Kidney (tissue), 14 donors: ENCODE data around the gene DNM2. TPM values are rescaled to one million over a fixed set of nuclear protein-coding genes. Genes with fewer than 3 reads are reported as not detected.

Source experiments
- DNase-seq, 5 donors: peaks; one replicate each; pipeline ENCODE4 v3.0.0-alpha.2; 2013 to 2020
- FAIRE-seq: peaks from 2 replicates; lab custom pipeline; 2012; peaks lifted over from hg19 to GRCh38; lab: Jason Lieb, UNC
- H3K27ac ChIP-seq, 2 donors: one replicate each; pipeline ENCODE4 v1.7.0; 2013; ENCODE audit warnings: low read depth in 2 of 2, low read length in 2 of 2, inconsistent platforms in 1 of 2
- H3K27me3 ChIP-seq: one replicate; pipeline ENCODE4 v1.7.1; 2013; ENCODE audit warnings: low read length, inconsistent platforms; ENCODE audit not compliant: control insufficient read depth, insufficient read depth
- H3K36me3 ChIP-seq, 3 donors: one replicate each; pipeline versions ENCODE4 v1.7.0 to v1.7.1; 2013; ENCODE audit warnings: low read length in 3 of 3, control low read depth in 1 of 3, inconsistent platforms in 1 of 3; ENCODE audit not compliant: insufficient read depth in 3 of 3, control insufficient read depth in 2 of 3
- H3K4me1 ChIP-seq, 3 donors: one replicate each; pipeline versions ENCODE4 v1.7.0 to v1.7.1; 2013; ENCODE audit warnings: low read length in 3 of 3, inconsistent platforms in 1 of 3, low read depth in 1 of 3; ENCODE audit not compliant: control insufficient read depth in 2 of 3, insufficient read depth in 2 of 3
- H3K4me3 ChIP-seq, 3 donors: one replicate each; pipeline versions ENCODE4 v1.7.0 to v1.8.1; 2013; ENCODE audit warnings: low read length in 3 of 3, control low read depth in 1 of 3, inconsistent platforms in 1 of 3
- H3K9ac ChIP-seq, 3 donors: one replicate each; pipeline versions ENCODE4 v1.7.0 to v1.7.1; 2013; ENCODE audit warnings: low read length in 3 of 3, control low read depth in 1 of 3, inconsistent platforms in 1 of 3
- H3K9me3 ChIP-seq, 3 donors: one replicate each; pipeline versions ENCODE4 v1.7.0 to v1.7.1; 2013; ENCODE audit warnings: low read length in 3 of 3, control low read depth in 1 of 3, inconsistent platforms in 1 of 3; ENCODE audit not compliant: control insufficient read depth in 2 of 3, insufficient read depth in 1 of 3
- intact Hi-C: fragments of 100-400 bp; cut with DNase I; formaldehyde crosslinking; loops from one replicate; pipeline ENCODE4 v1.11.1; 2022
- polyA plus RNA-seq: library from polyadenylated mRNA; stranded (reverse); fragments of 350-450 nt; fragmentation: Illumina TruSeq; extraction: RNeasy Lipid Tissue Mini Kit (QIAGEN cat#74804); gene quantifications from one replicate; pipeline ENCODE4 v1.2.3, GENCODE V29; 2014; ENCODE audit warnings: low read depth, low replicate concordance; ENCODE audit not compliant: insufficient read depth
- total RNA-seq: library from RNA; stranded (reverse); fragmentation: NEBNext Ultra II Directional; extraction: Animal tissue kit (Norgen Biotek cat#: 25700); gene quantifications from one replicate; pipeline ENCODE4 v1.2.1, GENCODE V29; 2021
- TF ChIP-seq, protein P1 (sequence below): IDR thresholded peaks from 3 replicates; pipeline ENCODE4 v1.5.1; 2012; ENCODE audit warnings: mild to moderate bottlenecking, moderate library complexity, borderline replicate concordance; ENCODE audit not compliant: insufficient read depth; ENCODE audit errors: extremely low read depth
- donor health status: control.
- donor health status: control.
- donor health status: control.
- donor health status: control.
- donor health status: control.
- donor health status: DM: yes; HTN: yes; CAD: no.
- donor health status: Normal renal cell carcinoma (clear cell type).

The DNM2 gene
- total and polyA plus RNA-seq, 2 donors from 2014 or later, result 79.0 to 226 TPM

DNA sequence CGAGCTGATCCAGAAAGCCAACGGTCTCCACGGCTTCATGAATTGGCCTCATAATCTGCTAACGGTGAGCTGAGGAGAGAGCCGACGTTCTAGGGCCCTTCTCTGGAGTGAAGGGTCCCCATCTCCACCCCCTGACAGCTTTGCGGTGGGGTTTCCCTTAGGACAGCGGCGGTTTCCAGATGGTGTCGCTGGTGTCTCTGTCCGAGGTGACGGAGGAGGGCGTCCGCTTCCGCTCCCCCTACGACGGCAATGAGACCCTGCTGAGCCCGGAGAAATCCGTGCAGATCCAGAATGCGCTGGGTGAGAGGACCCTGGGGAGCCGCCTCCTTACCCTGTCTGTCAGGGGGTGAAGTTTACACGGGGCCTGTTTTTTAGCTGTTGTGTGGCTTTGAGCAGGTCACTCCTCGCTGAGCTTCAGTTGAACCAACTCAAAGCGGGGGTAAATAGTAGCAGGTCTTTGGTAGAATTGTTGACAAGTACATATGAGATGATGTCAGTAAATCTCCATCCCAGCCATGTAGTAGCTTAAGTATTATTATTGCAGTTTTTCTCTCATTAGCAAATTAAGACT, 15.8 kb upstream of the DNM2 start:
- no peaks in the 10 kb centered on the region for H3K36me3 ChIP-seq
- TF ChIP-seq, protein P1, sequence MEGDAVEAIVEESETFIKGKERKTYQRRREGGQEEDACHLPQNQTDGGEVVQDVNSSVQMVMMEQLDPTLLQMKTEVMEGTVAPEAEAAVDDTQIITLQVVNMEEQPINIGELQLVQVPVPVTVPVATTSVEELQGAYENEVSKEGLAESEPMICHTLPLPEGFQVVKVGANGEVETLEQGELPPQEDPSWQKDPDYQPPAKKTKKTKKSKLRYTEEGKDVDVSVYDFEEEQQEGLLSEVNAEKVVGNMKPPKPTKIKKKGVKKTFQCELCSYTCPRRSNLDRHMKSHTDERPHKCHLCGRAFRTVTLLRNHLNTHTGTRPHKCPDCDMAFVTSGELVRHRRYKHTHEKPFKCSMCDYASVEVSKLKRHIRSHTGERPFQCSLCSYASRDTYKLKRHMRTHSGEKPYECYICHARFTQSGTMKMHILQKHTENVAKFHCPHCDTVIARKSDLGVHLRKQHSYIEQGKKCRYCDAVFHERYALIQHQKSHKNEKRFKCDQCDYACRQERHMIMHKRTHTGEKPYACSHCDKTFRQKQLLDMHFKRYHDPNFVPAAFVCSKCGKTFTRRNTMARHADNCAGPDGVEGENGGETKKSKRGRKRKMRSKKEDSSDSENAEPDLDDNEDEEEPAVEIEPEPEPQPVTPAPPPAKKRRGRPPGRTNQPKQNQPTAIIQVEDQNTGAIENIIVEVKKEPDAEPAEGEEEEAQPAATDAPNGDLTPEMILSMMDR, result no peak
- H3K4me1 ChIP-seq, result peaks cover 0 to 8% (median 0%) of the 10 kb centered on the region in 3 donors
- no peaks in the 10 kb centered on the region for H3K9me3 ChIP-seq
- FAIRE-seq, result no peak
- intact Hi-C loops, result no loop called here
- H3K9ac ChIP-seq, result peak overlapping the region; percentile 45 to 69 (median 65)
- peak in 4 of 5 donors; percentile 46 to 69 (median 62) for DNase-seq
- no peaks in the 10 kb centered on the region for H3K27me3 ChIP-seq
- peak overlapping the region in 1 of 2 donors; percentile 11 for H3K27ac ChIP-seq
- H3K4me3 ChIP-seq, result peak overlapping the region; percentile 80 to 92 (median 87)

DNA sequence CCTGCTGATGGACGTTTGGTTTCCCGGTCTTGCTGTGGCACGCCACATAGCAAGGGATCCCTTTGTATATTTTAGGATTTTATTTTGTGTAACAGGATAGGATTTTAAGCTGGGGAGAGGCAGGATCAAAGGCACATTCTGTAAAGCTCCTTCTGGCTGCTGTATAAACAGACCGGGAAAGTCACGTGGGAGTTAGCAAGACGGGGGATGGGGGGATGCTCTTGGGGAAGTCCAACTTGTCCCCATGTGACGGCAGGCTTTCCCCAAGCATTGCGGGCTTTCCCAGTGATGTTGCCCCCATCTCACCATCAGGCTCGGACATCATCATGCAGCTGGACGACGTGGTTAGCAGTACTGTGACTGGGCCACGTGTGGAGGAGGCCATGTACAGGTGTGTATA, 10.9 kb upstream of the DNM2 start:
- H3K9ac ChIP-seq, result no peak overlapping the region
- intact Hi-C loops, result no loop called here
- TF ChIP-seq, protein P1, result no peak
- no peak for DNase-seq
- H3K27me3 ChIP-seq, result no peaks in the 10 kb centered on the region
- H3K4me1 ChIP-seq, result peaks cover 0 to 4% (median 0%) of the 10 kb centered on the region in 3 donors
- peaks cover 0 to 4% (median 0%) of the 10 kb centered on the region in 3 donors for H3K36me3 ChIP-seq
- H3K4me3 ChIP-seq, result no peak overlapping the region
- FAIRE-seq, result no peak
- H3K9me3 ChIP-seq, result no peaks in the 10 kb centered on the region
- H3K27ac ChIP-seq, result no peak overlapping the region

DNA sequence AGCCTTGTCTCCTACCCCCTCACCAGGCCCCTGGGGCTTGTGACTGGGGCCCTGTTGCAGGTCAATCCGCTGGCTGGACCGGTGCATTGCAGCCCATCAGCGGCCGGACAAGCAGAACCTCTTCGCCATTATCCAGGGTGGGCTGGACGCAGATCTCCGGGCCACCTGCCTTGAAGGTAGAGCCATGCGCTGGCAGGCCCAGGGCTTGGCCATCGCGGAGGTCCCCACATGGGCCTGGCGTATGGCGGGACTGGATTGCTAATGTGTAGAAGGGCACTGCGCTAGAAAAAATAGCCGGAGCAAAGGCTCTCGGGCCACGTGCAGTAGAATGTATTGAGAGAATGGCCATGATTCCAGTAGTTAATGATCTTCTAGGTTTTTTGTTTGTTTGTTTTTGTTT, 10.4 kb upstream of the DNM2 start:
- H3K9me3 ChIP-seq, result no peaks in the 10 kb centered on the region
- peaks cover 0 to 3% (median 0%) of the 10 kb centered on the region in 3 donors for H3K4me1 ChIP-seq
- FAIRE-seq, result no peak
- H3K4me3 ChIP-seq, result no peak overlapping the region
- H3K9ac ChIP-seq, result no peak overlapping the region
- H3K36me3 ChIP-seq, result peaks cover 0 to 4% (median 0%) of the 10 kb centered on the region in 3 donors
- no peak for DNase-seq
- TF ChIP-seq, protein P1, result no peak
- H3K27me3 ChIP-seq, result no peaks in the 10 kb centered on the region
- intact Hi-C loops, result no loop called here
- H3K27ac ChIP-seq, result no peak overlapping the region
